ENCODE data around the gene MRPS18C. TPM values are rescaled to one million over a fixed set of nuclear protein-coding genes. Genes with fewer than 3 reads are reported as not detected.

The MRPS18C gene
- total RNA-seq, 1 experiment from 2014 or later, result 37.8 TPM

- H3K4me3 ChIP-seq, result no peak overlapping the region
- no peaks in the 10 kb centered on the region for H3K36me3 ChIP-seq (ENCODE audit: low read depth)
- POLR2A ChIA-PET (ENCODE audit: unreplicated experiment), result no interaction called here
- intact Hi-C loops (cut with micrococcal nuclease; ENCODE audit: unreplicated experiment), result no loop called here
- no TSS peak for BruUV-seq (replicated peaks)
- H3K4me1 ChIP-seq (replicated peaks; ENCODE audit: insufficient read depth), result no peaks in the 10 kb centered on the region
- no peak for DNase-seq
- H4K20me1 ChIP-seq (ENCODE audit: insufficient read depth), result no peaks in the 10 kb centered on the region
- H3K27me3 ChIP-seq (ENCODE audit: insufficient read depth, low read depth), result no peaks in the 10 kb centered on the region
- TF ChIP-seq EZH2 (IDR thresholded peaks at IDR 0.05; ENCODE audit: low read depth), result no peak
- TF ChIP-seq CTCF (conservative IDR thresholded peaks at IDR 0.05), result no peak
- CTCF ChIA-PET, result no interaction called here
- no peaks in the 10 kb centered on the region for H3K79me2 ChIP-seq (ENCODE audit: low read depth)
- no peak overlapping the region for H3K4me2 ChIP-seq
- no peaks in the 10 kb centered on the region for H3F3A ChIP-seq (ENCODE audit: insufficient read depth, low read depth)
- no peak overlapping the region for H3K27ac ChIP-seq
- H3K9me3 ChIP-seq (ENCODE audit: insufficient read depth, low read depth), result no peaks in the 10 kb centered on the region
- H2AFZ ChIP-seq, result no peak overlapping the region
- H3K9me2 ChIP-seq (ENCODE audit: insufficient read depth), result no peaks in the 10 kb centered on the region
Measured at GRCh38 chr4:83503974-83504373, 48.1 kb downstream of the MRPS18C start.

GRCh38 chr4:83504503-83504902, 48.6 kb downstream of the MRPS18C start:
- POLR2A ChIA-PET (ENCODE audit: unreplicated experiment), result interaction anchor here (0.6 kb wide), 1 partner anchor 346 kb away, joined by 4 read pairs; no protein-coding TSS in a partner anchor
- Histone ChIP-seq H3K27ac (no peak overlapping the region), H2AFZ (0 out of 2 replicates have a peak overlapping the region, but pooled peaks have one; percentile 27), H3K9me3 (ENCODE audit: insufficient read depth, low read depth) (no peaks in the 10 kb centered on the region), H3K27me3 (ENCODE audit: insufficient read depth, low read depth) (no peaks in the 10 kb centered on the region), H3K36me3 (ENCODE audit: low read depth) (no peaks in the 10 kb centered on the region), H3K79me2 (ENCODE audit: low read depth) (no peaks in the 10 kb centered on the region), H3F3A (ENCODE audit: insufficient read depth, low read depth) (no peaks in the 10 kb centered on the region), H3K4me1 (replicated peaks; ENCODE audit: insufficient read depth) (no peaks in the 10 kb centered on the region), H3K4me3 (no peak overlapping the region), H3K4me2 (no peak overlapping the region), H4K20me1 (ENCODE audit: insufficient read depth) (no peaks in the 10 kb centered on the region), H3K9me2 (ENCODE audit: insufficient read depth) (no peaks in the 10 kb centered on the region)
- TF ChIP-seq EZH2 (IDR thresholded peaks at IDR 0.05; ENCODE audit: low read depth) (no peak), CTCF (conservative IDR thresholded peaks at IDR 0.05) (no peak)
- CTCF ChIA-PET, result no interaction called here
- intact Hi-C loops (cut with micrococcal nuclease; ENCODE audit: unreplicated experiment), result no loop called here
- BruUV-seq (replicated peaks), result no TSS peak
- no peak for DNase-seq

GRCh38 chr4:83504996-83505395, 49.1 kb downstream of the MRPS18C start:
- POLR2A ChIA-PET (ENCODE audit: unreplicated experiment), result interaction anchor here (0.6 kb wide), 1 partner anchor 346 kb away, joined by 4 read pairs; no protein-coding TSS in a partner anchor
- TF ChIP-seq CTCF (conservative IDR thresholded peaks at IDR 0.05) (no peak), EZH2 (IDR thresholded peaks at IDR 0.05; ENCODE audit: low read depth) (no peak)
- no peaks in the 10 kb centered on the region for H4K20me1 ChIP-seq (ENCODE audit: insufficient read depth)

More at GRCh38 chr4:83504996-83505395, 49.1 kb downstream of the MRPS18C start:
- no TSS peak for BruUV-seq (replicated peaks)
- Histone ChIP-seq H3K27ac (no peak overlapping the region), H3K9me3 (ENCODE audit: insufficient read depth, low read depth) (no peaks in the 10 kb centered on the region), H3K4me3 (no peak overlapping the region), H3K4me1 (replicated peaks; ENCODE audit: insufficient read depth) (no peaks in the 10 kb centered on the region), H2AFZ (no peak overlapping the region), H3K27me3 (ENCODE audit: insufficient read depth, low read depth) (no peaks in the 10 kb centered on the region), H3K4me2 (no peak overlapping the region), H3K36me3 (ENCODE audit: low read depth) (no peaks in the 10 kb centered on the region), H3F3A (ENCODE audit: insufficient read depth, low read depth) (no peaks in the 10 kb centered on the region), H3K79me2 (ENCODE audit: low read depth) (no peaks in the 10 kb centered on the region), H3K9me2 (ENCODE audit: insufficient read depth) (no peaks in the 10 kb centered on the region)
- DNase-seq, result no peak
- intact Hi-C loops (cut with micrococcal nuclease; ENCODE audit: unreplicated experiment), result no loop called here
- CTCF ChIA-PET, result no interaction called here

Data from PC-9 (cell line).